Upper lobe of left lung (tissue), 4 donors: Measurements from ENCODE around the gene PKIB.

Experiments used
- POLR2A ChIP-seq, 4 donors: fragments of 450-650 bp; IDR thresholded peaks; one replicate each; pipeline ENCODE4 v1.5.1; 2016 to 2017; ENCODE audit warnings: antibody characterized with exemption in 4 of 4, mild to moderate bottlenecking in 2 of 4
- TF ChIP-seq, protein P1 (sequence below), 6 experiments: fragments of 450-650 bp in 4 of 6; fragments of 200-600 bp in 2 of 6; sonication (generic) in 2 of 6; IDR thresholded peaks; one replicate each; pipeline ENCODE4 v1.5.1; 2016 to 2019; ENCODE audit warnings: antibody characterized with exemption in 6 of 6

DNA sequence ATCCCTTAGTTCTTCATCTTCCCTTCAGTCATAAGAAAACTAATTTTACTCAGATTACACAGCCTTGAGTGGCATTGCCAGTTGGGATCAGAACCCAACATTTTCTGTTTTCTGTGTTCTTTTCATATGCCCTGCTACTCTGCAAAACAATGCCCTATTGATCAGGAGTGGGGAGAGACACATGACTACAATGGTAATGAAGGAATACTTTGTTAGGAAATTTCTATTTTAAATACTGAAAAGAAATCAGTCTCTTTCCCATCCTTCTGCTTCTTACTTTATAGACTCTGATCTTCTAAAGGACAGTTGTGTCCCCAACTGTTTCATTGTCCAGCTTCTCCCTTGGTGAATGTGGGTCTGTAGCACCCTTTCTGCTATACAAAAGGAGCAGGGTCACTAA lies 5.5 kb upstream of the PKIB start:
- TF ChIP-seq, protein P1, sequence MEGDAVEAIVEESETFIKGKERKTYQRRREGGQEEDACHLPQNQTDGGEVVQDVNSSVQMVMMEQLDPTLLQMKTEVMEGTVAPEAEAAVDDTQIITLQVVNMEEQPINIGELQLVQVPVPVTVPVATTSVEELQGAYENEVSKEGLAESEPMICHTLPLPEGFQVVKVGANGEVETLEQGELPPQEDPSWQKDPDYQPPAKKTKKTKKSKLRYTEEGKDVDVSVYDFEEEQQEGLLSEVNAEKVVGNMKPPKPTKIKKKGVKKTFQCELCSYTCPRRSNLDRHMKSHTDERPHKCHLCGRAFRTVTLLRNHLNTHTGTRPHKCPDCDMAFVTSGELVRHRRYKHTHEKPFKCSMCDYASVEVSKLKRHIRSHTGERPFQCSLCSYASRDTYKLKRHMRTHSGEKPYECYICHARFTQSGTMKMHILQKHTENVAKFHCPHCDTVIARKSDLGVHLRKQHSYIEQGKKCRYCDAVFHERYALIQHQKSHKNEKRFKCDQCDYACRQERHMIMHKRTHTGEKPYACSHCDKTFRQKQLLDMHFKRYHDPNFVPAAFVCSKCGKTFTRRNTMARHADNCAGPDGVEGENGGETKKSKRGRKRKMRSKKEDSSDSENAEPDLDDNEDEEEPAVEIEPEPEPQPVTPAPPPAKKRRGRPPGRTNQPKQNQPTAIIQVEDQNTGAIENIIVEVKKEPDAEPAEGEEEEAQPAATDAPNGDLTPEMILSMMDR (IDR thresholded peaks at IDR 0.05): no peak
- no peak for TF ChIP-seq POLR2A (IDR thresholded peaks at IDR 0.05)
